IMR-90 (cell line): ENCODE data around the gene PAPLN. TPM values are rescaled to one million over a fixed set of nuclear protein-coding genes. Genes with fewer than 3 reads are reported as not detected.
A peak's percentile ranks its signal among the peaks of the same experiment; 100 is the strongest.

Experiments used
- ATAC-seq: fragments of 200-7000 bp; cut with Tn5 transposase; 2 replicates; pipeline ENCODE4 v1.9.1; 2020; ENCODE audit warnings: low read depth, mild to moderate bottlenecking, moderate library complexity
- BruUV-seq: library from RNA; stranded (reverse); fragments of 400-500 nt; replicated peaks from 2 replicates; lab custom pipeline; 2021; lab: Mats Ljungman, UMichigan
- CTCF ChIA-PET: fragments of 300-600 bp; formaldehyde crosslinking; extraction: SDS; loops from one replicate; lab custom pipeline; 2021; ENCODE audit warnings: antibody characterized with exemption; lab: Yijun Ruan, JAX
- POLR2A ChIA-PET: fragments of 300-600 bp; sonication (Branson Sonifier 250); formaldehyde crosslinking; loops from one replicate; lab custom pipeline; 2022; ENCODE audit warnings: antibody characterized with exemption; ENCODE audit not compliant: unreplicated experiment; lab: Charles Lee
- DNase-seq: peaks from one replicate; pipeline ENCODE4 v3.0.0; 2013
- H2AFZ ChIP-seq: replicated peaks from 2 replicates; pipeline ENCODE3; 2013; ENCODE audit warnings: low read length, mild to moderate bottlenecking; ENCODE audit not compliant: poor library complexity
- H2AK5ac ChIP-seq: 2 replicates; pipeline ENCODE4 v1.6.1; 2013; ENCODE audit warnings: low read depth, low read length, inconsistent platforms
- H2AK9ac ChIP-seq: replicated peaks from 2 replicates; pipeline ENCODE3; 2013; ENCODE audit warnings: mild to moderate bottlenecking, low read depth, low read length, moderate library complexity; ENCODE audit not compliant: poor library complexity
- H2BK120ac ChIP-seq: 2 replicates; pipeline ENCODE4 v1.6.1; 2013; ENCODE audit warnings: low read depth, low read length, inconsistent platforms
- H2BK15ac ChIP-seq: 3 replicates; pipeline ENCODE4 v1.6.1; 2013; ENCODE audit warnings: low read depth, low read length, inconsistent platforms
- H2BK20ac ChIP-seq: 2 replicates; pipeline ENCODE4 v1.6.1; 2013; ENCODE audit warnings: low read depth, mild to moderate bottlenecking, inconsistent platforms, low read length, moderate library complexity
- H2BK5ac ChIP-seq: 2 replicates; pipeline ENCODE4 v1.6.1; 2013; ENCODE audit warnings: mild to moderate bottlenecking, low read depth, low read length, inconsistent platforms; ENCODE audit not compliant: poor library complexity, severe bottlenecking
- H3K14ac ChIP-seq: replicated peaks from 2 replicates; pipeline ENCODE4 v1.6.1; 2013; ENCODE audit warnings: low read depth, low read length, inconsistent platforms
- H3K18ac ChIP-seq: 2 replicates; pipeline ENCODE4 v1.6.1; 2013; ENCODE audit warnings: low read depth, low read length, control low read depth
- H3K23ac ChIP-seq: 2 replicates; pipeline ENCODE4 v1.6.1; 2013; ENCODE audit warnings: low read depth, low read length, inconsistent platforms
- H3K27ac ChIP-seq: 2 replicates; pipeline ENCODE4 v1.5.1; 2013; ENCODE audit warnings: mild to moderate bottlenecking, control low read depth, low read length; ENCODE audit not compliant: insufficient read depth
- H3K27me3 ChIP-seq: 2 replicates; pipeline ENCODE4 v1.6.1; 2013; ENCODE audit warnings: low read length; ENCODE audit not compliant: control insufficient read depth, insufficient read depth
- H3K36me3 ChIP-seq: 2 replicates; pipeline ENCODE4 v1.6.1; 2013; ENCODE audit warnings: low read length, mixed read lengths; ENCODE audit not compliant: control insufficient read depth, insufficient read depth
- H3K4ac ChIP-seq: 2 replicates; pipeline ENCODE4 v1.6.1; 2013; ENCODE audit warnings: low read depth, low read length, inconsistent platforms
- H3K4me1 ChIP-seq: 2 replicates; pipeline ENCODE4 v1.6.1; 2013; ENCODE audit warnings: low read length, mixed read lengths; ENCODE audit not compliant: control insufficient read depth, insufficient read depth
- H3K4me2 ChIP-seq: 2 replicates; pipeline ENCODE4 v1.6.1; 2013; ENCODE audit warnings: low read depth, mild to moderate bottlenecking, control low read depth, low read length, moderate library complexity
- H3K4me3 ChIP-seq: 2 replicates; pipeline ENCODE4 v1.5.1; 2013; ENCODE audit warnings: low read depth, mild to moderate bottlenecking, control low read depth, low read length, moderate library complexity; ENCODE audit not compliant: insufficient read depth
- H3K56ac ChIP-seq: 2 replicates; pipeline ENCODE4 v1.6.1; 2013; ENCODE audit warnings: low read length, inconsistent platforms; ENCODE audit not compliant: insufficient read depth; ENCODE audit errors: extremely low read depth
- H3K79me1 ChIP-seq, 2 experiments: 2 replicates each; pipeline ENCODE4 v1.6.1; 2013; ENCODE audit warnings: low read length in 2 of 2, inconsistent platforms in 1 of 2, low read depth in 1 of 2
- H3K9ac ChIP-seq: 2 replicates; pipeline ENCODE4 v1.6.1; 2013; ENCODE audit warnings: low read depth, low read length, control low read depth
- H3K9me1 ChIP-seq: 2 replicates; pipeline ENCODE4 v1.6.1; 2013; ENCODE audit warnings: low read length, inconsistent platforms; ENCODE audit not compliant: insufficient read depth
- H3K9me3 ChIP-seq: 2 replicates; pipeline ENCODE4 v1.6.1; 2013; ENCODE audit warnings: low read length; ENCODE audit not compliant: control insufficient read depth, insufficient read depth
- H4K20me1 ChIP-seq: 2 replicates; pipeline ENCODE4 v1.6.1; 2013; ENCODE audit warnings: low read length, inconsistent platforms; ENCODE audit not compliant: insufficient read depth
- H4K5ac ChIP-seq: 2 replicates; pipeline ENCODE4 v1.6.1; 2013; ENCODE audit warnings: mild to moderate bottlenecking, low read depth, low read length, control low read depth
- H4K8ac ChIP-seq, 2 experiments: 2 replicates each; pipeline ENCODE4 v1.6.1; 2013; ENCODE audit warnings: low read depth in 2 of 2, low read length in 2 of 2, control low read depth in 1 of 2, inconsistent platforms in 1 of 2
- H4K91ac ChIP-seq: 2 replicates; pipeline ENCODE4 v1.6.1; 2013; ENCODE audit warnings: low read depth, low read length, inconsistent platforms; ENCODE audit not compliant: insufficient read depth
- BHLHE40 ChIP-seq: fragments of 150-350 bp; IDR thresholded peaks from 2 replicates; pipeline ENCODE4 v1.6.1; 2016; ENCODE audit warnings: mild to moderate bottlenecking, low read depth, low read length
- CEBPB ChIP-seq: IDR thresholded peaks from 2 replicates; pipeline ENCODE4 v1.6.1; 2012; ENCODE audit warnings: low read depth, low read length, improper control_type of control experiment
- CHD1 ChIP-seq: IDR thresholded peaks from 2 replicates; pipeline ENCODE4 v1.6.1; 2012; ENCODE audit warnings: low read depth, low read length, improper control_type of control experiment
- FOS ChIP-seq: fragments of 150-350 bp; IDR thresholded peaks from 2 replicates; pipeline ENCODE4 v1.6.1; 2016; ENCODE audit warnings: low read depth, low read length
- MAFK ChIP-seq: IDR thresholded peaks from 2 replicates; pipeline ENCODE4 v1.6.1; 2012; ENCODE audit warnings: low read depth, low read length, improper control_type of control experiment
- MAZ ChIP-seq: IDR thresholded peaks from 2 replicates; pipeline ENCODE4 v1.6.1; 2012; ENCODE audit warnings: low read depth, mild to moderate bottlenecking, low read length, improper control_type of control experiment, moderate library complexity, borderline replicate concordance
- MXI1 ChIP-seq: IDR thresholded peaks from 2 replicates; pipeline ENCODE4 v1.6.1; 2012; ENCODE audit warnings: low read depth, mild to moderate bottlenecking, low read length, moderate library complexity, borderline replicate concordance
- NFE2L2 ChIP-seq: fragments of 150-350 bp; IDR thresholded peaks from 2 replicates; pipeline ENCODE4 v1.6.1; 2016; ENCODE audit warnings: low read depth, mild to moderate bottlenecking, low read length
- RAD21 ChIP-seq: IDR thresholded peaks from 2 replicates; pipeline ENCODE4 v1.6.1; 2012; ENCODE audit warnings: low read length, improper control_type of control experiment
- RCOR1 ChIP-seq: IDR thresholded peaks from 2 replicates; pipeline ENCODE4 v1.6.1; 2012; ENCODE audit warnings: mild to moderate bottlenecking, low read length, improper control_type of control experiment; ENCODE audit not compliant: insufficient replicate concordance
- RFX5 ChIP-seq: IDR thresholded peaks from 2 replicates; pipeline ENCODE4 v1.8.0; 2012; ENCODE audit warnings: low read depth, mild to moderate bottlenecking, low read length, moderate library complexity
- SMC3 ChIP-seq: fragments of 150-350 bp; IDR thresholded peaks from 2 replicates; pipeline ENCODE4 v1.6.1; 2016; ENCODE audit warnings: low read depth, mild to moderate bottlenecking, antibody characterized with exemption, low read length, moderate library complexity
- WGBS, 2 experiments: methylation state at CpG; one replicate each; pipeline versions ENCODE4 v1.1.5 to v1.1.7; 2013; ENCODE audit warnings: missing lambda C conversion rate in 2 of 2; ENCODE audit not compliant: insufficient read length in 1 of 2; ENCODE audit errors: extremely low coverage in 2 of 2; 5-methylcytosine and 5-hydroxymethylcytosine counted together
- dilution Hi-C: fragments of 300-500 bp; cut with HindIII; formaldehyde crosslinking; loops from one replicate; pipeline ENCODE4 v1.14.3; 2018; ENCODE audit warnings: low sequenced_read_pairs; ENCODE audit not compliant: unreplicated experiment
- in situ Hi-C: fragments of 300-500 bp; cut with MboI; formaldehyde crosslinking; loops from 3 replicates; pipeline ENCODE4 v1.14.3; 2019; ENCODE audit warnings: low sequenced_read_pairs, inconsistent platforms, mixed read lengths
- intact Hi-C: fragments of 100-400 bp; cut with micrococcal nuclease; formaldehyde crosslinking; loops from 2 replicates; pipeline ENCODE4 v1.10.0; 2022
- polyA plus RNA-seq, 3 experiments: library from polyadenylated mRNA; depleted of rRNA; stranded (reverse); fragments of >200 nt; gene quantifications; 2 replicates each; pipeline ENCODE4 v1.2.3, GENCODE V29; 2012; ENCODE audit warnings: low replicate concordance in 1 of 3
- total RNA-seq: library from RNA; depleted of rRNA; stranded (reverse); fragments of >200 nt; gene quantifications from 2 replicates; pipeline ENCODE4 v1.2.3, GENCODE V29; 2012
- TF ChIP-seq, protein P1 (sequence below): fragments of 150-350 bp; IDR thresholded peaks from 2 replicates; pipeline ENCODE4 v1.6.1; 2016; ENCODE audit warnings: low read depth, mild to moderate bottlenecking, low read length, moderate library complexity, borderline replicate concordance

The PAPLN gene
- total and polyA plus RNA-seq, 2 of the 4 experiments (the other 2 are of a cell fraction): 0.36 to 1.2 TPM

DNA sequence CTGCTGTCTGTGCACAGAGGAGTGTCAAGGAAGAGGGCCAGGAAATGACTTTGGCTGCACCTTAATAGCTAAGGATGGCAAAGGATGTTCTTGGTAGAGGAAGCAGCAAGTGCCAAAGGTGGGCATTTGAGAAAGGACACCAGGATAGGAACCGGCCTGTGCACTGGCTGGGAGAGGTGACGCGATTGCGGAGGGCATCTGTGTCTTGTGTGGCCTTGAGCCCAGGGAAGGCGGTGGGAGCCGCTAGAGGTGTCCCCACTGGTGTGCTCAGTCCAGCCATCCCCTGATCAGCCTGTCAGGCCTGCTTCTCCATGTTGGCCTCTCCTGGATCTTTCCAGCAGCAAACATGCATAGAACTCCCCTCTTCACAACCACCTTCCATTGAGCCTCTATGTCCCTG, 30.2 kb downstream of the PAPLN start (continued):
- TF ChIP-seq MAFK (no peak), CEBPB (no peak)

DNA sequence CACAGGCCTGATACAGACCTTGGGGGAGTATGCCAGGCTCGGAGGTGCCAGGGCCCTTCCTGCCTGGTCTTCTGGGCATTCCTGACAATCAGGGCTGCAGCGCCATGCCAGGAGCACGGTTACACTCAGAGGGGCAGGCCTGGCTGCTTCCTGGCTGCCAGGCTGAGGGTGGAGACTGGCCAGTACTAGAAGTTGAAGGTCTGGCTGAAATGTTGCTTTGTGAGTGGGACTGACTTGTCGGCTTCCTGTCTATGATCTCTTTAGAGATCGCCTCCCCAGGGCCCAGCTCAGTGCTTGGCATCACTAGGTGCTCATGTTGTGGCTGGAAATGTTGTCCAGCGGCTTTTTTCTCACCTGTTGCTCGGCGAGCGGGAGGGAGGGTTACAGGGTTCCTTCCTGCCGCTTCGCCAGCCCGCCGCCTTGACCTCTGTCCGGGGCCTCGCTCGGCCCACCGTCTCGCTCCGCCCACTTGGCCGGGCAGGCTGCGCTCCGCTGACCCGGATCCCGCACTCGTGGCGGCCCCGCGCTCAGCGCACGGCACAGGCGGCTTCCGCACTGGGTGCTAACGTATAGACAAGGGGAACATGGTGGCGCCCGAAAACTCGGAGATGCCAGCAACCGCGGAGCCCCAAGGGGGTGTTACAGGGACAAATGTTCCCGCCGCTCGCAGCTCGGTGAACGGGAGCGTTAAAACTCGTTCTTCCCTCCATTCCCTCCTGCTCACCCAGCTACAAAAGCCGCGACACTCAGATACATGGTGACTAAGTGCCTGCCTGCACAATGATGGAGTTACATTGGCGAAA, 32.6 kb downstream of the PAPLN start:
- intact Hi-C loops: no loop called here
- 44% methylated on average over 10 of the region's 48 CpGs; no CpG with 5 or more reads in 1 of the 2 experiments for whole genome bisulfite sequencing, 2 experiments
- H3K9ac ChIP-seq: no peak overlapping the region

More for the DNA sequence above, 32.6 kb downstream of the PAPLN start:
- Histone ChIP-seq H2AK9ac (peak overlapping the region; percentile 42), H3K4me3 (peak overlapping the region; percentile 21), H4K91ac (no peak overlapping the region; the same call in 1 of the 2 replicates), H3K4me2 (peak overlapping the region; percentile 69), H3K36me3 (peaks cover 15% of the 10 kb centered on the region), H2BK5ac (no peak overlapping the region), H2BK20ac (no peak overlapping the region), H2BK120ac (no peak overlapping the region), H2AFZ (peak overlapping the region; percentile 77), H3K14ac (peak overlapping the region; percentile 71; the same call in 1 of the 2 replicates), H4K5ac (0 out of 2 replicates have a peak overlapping the region, but pooled peaks have one; percentile 2), H2AK5ac (peak overlapping the region; percentile 40; the same call in 1 of the 2 replicates), H3K4ac (peak overlapping the region; percentile 53), H4K8ac (peak overlapping the region; percentile 6 to 65; a peak in 2 of 4 replicates), H4K20me1 (no peaks in the 10 kb centered on the region), H3K27me3 (no peaks in the 10 kb centered on the region), H3K9me1 (peaks cover 2% of the 10 kb centered on the region; the same call in 1 of the 2 replicates), H3K9me3 (no peaks in the 10 kb centered on the region), H3K18ac (no peak overlapping the region), H3K56ac (no peak overlapping the region), H2BK15ac (no peak overlapping the region), H3K4me1 (peaks cover 4% of the 10 kb centered on the region), H3K79me1 (no peaks in the 10 kb centered on the region), H3K27ac (no peak overlapping the region), H3K23ac (peak overlapping the region; percentile 56; the same call in 1 of the 2 replicates)
- ATAC-seq: peak; percentile 56
- peak; percentile 18 for DNase-seq
- in situ Hi-C loops: no loop called here
- no TSS peak for BruUV-seq
- CTCF ChIA-PET: no interaction called here
- POLR2A ChIA-PET: no interaction called here
- TF ChIP-seq CHD1 (no peak), RAD21 (no peak), NFE2L2 (no peak), RFX5 (no peak), MAFK (no peak), BHLHE40 (no peak), CEBPB (no peak), MAZ (no peak), SMC3 (no peak), RCOR1 (no peak), MXI1 (no peak), FOS (no peak)
- TF ChIP-seq, protein P1, sequence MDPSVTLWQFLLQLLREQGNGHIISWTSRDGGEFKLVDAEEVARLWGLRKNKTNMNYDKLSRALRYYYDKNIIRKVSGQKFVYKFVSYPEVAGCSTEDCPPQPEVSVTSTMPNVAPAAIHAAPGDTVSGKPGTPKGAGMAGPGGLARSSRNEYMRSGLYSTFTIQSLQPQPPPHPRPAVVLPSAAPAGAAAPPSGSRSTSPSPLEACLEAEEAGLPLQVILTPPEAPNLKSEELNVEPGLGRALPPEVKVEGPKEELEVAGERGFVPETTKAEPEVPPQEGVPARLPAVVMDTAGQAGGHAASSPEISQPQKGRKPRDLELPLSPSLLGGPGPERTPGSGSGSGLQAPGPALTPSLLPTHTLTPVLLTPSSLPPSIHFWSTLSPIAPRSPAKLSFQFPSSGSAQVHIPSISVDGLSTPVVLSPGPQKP: no peak
- dilution Hi-C loops: no loop called here
